Left cardiac atrium (tissue), 4 donors: ENCODE data around the gene SLC35G3. TPM values are rescaled to one million over a fixed set of nuclear protein-coding genes. Genes with fewer than 3 reads are reported as not detected.
"Not testable (repeated sequence)": the region's sequence is repeated elsewhere in the genome, so short reads cannot be mapped to it uniquely, and the experiment has no call there.

Experiments used
- ATAC-seq, 2 donors: fragments of 200-7000 bp; cut with Tn5 transposase; one replicate each; pipeline ENCODE4 v1.9.1; 2020; ENCODE audit warnings: mild to moderate bottlenecking in 2 of 2, moderate library complexity in 2 of 2
- DNase-seq: peaks from one replicate; pipeline ENCODE4 v3.0.0-alpha.2; 2020
- intact Hi-C, 2 donors: fragments of 100-400 bp; cut with DNase I; formaldehyde crosslinking; loops; one replicate each; pipeline versions ENCODE4 v1.14.1 to v1.15.1; 2022 to 2023
- total RNA-seq, 2 donors: library from RNA; stranded (reverse); fragmentation: NEBNext Ultra II Directional; extraction: Animal tissue kit (Norgen Biotek cat#: 25700); gene quantifications; one replicate each; pipeline ENCODE4 v1.2.1, GENCODE V29; 2021
- donor health status: DM: no; HTN: yes; CAD: no.
- donor health status: DM: no; HTN: yes; CAD: no; lungs with severe emphysema.
- donor health status: DM: yes; HTN: yes; CAD: no.
- donor health status: Dilated cardiomyopathy.

SLC35G3 gene
- total RNA-seq, 2 donors from 2014 or later: not detected

GRCh38 chr17:35214192-35214591 lies 20.0 kb upstream of the SLC35G3 start:
- intact Hi-C loops: no loop called here
- DNase-seq: no peak
- peak; percentile 31 to 70 for ATAC-seq

- intact Hi-C loops: no loop called here
- ATAC-seq (no peak), DNase-seq (no peak)
Measured at GRCh38 chr17:35213412-35213940, 19.3 kb upstream of the SLC35G3 start.

DNA sequence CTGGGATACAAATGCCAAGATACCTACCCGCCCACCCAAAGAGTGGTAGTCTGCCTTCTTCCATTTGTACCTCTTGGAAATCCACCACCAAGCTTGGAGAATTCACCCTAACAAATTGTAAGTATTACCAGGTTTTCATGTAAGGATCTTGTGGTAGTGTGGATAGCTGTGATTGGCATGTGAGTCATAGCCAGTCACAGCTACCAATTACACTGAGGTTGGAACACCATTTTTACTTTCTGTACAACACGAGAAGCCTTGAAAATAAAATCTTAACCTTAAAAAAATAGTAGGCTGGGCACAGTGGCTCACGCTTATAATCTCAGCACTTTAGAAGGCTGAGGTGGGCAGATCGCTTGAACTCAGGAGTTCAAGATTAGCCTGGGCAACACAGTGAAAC lies 18.5 kb upstream of the SLC35G3 start:
- DNase-seq (no peak), ATAC-seq (no peak)
- intact Hi-C loops: no loop called here

DNA sequence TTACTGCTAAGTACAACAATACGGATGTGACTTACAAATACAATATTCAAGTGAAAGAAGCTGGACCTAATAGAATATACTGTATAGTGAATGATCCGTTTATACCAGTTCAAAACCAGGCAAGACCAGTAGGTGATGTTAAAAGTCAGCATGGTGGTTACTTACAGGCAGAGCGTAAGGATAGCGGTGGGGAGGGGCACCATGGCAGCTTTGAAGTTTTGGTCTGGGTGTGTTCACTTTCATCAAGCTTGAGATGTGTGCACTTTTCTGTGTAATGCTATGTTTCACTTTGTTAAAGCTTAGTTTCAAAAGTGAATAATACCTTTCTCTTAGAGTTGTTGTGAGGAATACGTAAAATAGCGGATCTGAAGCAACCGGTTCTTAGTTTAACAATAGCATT lies 16.5 kb upstream of the SLC35G3 start:
- ATAC-seq (no peak), DNase-seq (no peak)
- intact Hi-C loops: no loop called here

DNA sequence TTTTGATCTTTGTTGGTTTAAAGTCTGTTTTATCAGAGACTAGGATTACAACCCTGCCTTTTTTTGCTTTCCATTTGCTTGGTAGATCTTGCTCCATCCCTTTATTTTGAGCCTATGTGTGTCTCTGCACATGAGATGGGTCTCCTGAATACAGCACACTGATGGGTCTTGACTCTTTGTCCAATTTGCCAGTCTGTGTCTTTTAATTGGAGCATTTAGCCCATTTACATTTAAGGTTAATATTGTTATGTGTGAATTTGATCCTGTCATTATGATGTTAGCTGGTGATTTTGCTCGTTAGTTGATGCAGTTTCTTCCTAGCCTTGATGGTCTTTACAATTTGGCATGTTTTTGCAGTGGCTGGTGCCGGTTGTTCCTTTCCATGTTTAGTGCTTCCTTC lies 8.4 kb upstream of the SLC35G3 start:
- intact Hi-C loops, ATAC-seq, DNase-seq: not testable (repeated sequence)

GRCh38 chr17:35195062-35195461 lies 869 bp upstream of the SLC35G3 start:
- DNase-seq, ATAC-seq, intact Hi-C loops: not testable (repeated sequence)

GRCh38 chr17:35192708-35193107 lies 1.5 kb downstream of the SLC35G3 start:
- ATAC-seq (no peak), DNase-seq (no peak)
- intact Hi-C loops: no loop called here

DNA sequence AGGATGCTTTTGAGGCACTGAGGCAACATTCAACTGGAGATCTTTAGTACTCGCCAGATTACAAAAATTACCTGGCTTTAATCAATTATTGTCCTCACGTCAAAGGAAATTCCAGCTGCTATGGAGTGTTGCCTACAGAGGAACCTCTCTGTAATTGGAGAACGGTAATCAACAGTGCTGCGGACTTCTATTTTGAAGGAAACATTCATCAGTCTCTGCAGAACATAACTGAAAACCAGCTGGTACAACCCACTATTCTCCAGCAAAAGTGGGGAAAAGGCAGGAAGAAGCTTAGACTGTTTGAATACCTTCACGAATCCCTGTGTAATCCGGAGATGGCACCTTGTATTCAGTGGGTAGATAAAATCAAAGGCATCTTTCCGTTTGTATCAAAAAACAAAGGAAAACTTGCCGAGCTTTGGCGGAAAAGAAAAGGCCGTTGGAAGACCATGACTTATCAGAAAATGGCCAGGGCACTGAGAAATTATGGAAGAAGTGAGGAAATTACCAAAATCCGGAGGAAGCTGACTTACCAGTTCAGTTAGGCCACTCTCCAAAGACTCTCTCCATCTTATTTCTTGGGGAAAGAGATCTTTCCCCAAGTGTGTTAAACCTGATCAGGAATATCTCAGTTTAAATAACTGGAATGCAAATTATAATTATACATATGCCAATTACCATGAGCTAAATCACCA lies 3.0 kb downstream of the SLC35G3 start:
- DNase-seq: no peak
- ATAC-seq: no peak
- intact Hi-C loops: no loop called here

DNA sequence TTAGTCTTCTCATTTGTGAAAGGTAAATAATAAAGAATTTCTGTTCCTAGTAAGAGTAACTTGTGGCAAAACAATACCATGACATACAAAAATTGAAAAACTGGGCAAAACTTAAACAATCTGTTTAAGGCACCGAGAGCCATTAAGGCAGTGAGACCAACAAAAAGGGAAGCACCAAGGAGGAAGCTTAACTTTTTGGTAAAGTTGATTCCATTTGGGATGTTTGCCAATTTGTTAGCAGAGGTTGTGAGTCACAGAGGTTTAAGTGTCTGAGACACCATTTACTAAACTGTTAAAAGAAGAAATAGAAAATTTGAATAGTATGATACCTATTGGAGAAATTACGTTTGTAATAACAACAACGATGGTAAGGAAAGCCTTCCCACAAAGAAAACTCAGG lies 4.9 kb downstream of the SLC35G3 start:
- ATAC-seq (no peak), DNase-seq (no peak)
- intact Hi-C loops: no loop called here

DNA sequence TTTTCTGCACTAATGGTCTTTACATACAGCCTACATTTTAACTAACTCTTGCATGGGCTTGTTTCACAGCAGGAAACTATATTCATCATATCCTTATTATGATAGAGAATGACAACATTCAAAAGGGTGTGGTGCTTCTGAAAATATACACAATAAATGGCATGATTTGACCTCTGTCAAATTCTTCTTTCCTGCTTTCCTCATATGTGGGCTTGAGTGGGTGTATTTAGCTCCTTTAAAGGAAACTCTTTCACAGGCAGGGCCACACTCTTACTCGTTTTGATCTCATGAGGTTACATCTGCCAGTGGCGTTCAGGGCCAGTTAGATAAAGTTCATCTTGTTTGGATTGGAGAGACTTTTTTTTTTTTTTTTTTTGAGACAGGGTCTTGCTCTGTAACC lies 6.1 kb downstream of the SLC35G3 start:
- ATAC-seq (no peak), DNase-seq (no peak)
- intact Hi-C loops: no loop called here

GRCh38 chr17:35187481-35187880 lies 6.7 kb downstream of the SLC35G3 start:
- DNase-seq: no peak
- no peak for ATAC-seq
- intact Hi-C loops: no loop called here

DNA sequence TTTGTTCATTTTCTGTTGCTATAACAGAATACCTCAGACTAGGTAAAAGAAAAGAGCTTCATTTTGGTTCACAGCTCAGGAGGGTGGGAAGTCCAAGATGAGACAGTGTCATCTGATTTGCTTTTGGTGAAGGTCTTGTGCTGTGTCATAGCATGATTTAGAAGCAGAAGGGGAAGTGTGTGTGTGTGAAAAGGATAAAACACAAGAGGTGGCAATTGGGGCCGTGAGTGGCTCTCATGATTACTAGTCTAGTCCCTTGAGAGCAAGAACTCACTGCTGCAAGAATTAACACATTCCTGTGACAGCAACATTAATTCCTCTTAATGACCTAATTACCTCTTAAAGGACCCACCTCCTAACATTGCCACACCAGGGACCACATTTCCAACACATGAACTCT lies 8.3 kb downstream of the SLC35G3 start:
- intact Hi-C loops: no loop called here
- DNase-seq: no peak
- ATAC-seq: no peak

GRCh38 chr17:35184274-35184673 lies 9.9 kb downstream of the SLC35G3 start:
- DNase-seq (no peak), ATAC-seq (no peak)
- intact Hi-C loops: no loop called here

GRCh38 chr17:35183332-35183731 lies 10.9 kb downstream of the SLC35G3 start:
- no peak for ATAC-seq
- intact Hi-C loops: no loop called here
- no peak for DNase-seq

GRCh38 chr17:35179379-35179778 lies 14.8 kb downstream of the SLC35G3 start:
- intact Hi-C loops: loop anchor here in 1 of 2 donors (10.0 kb wide), 1 partner anchor 355 kb away; the partner anchor contains the start of gene SLFN12L
- DNase-seq, ATAC-seq: not testable (repeated sequence)

GRCh38 chr17:35176897-35177296 lies 17.3 kb downstream of the SLC35G3 start:
- intact Hi-C loops: loop anchor here in 1 of 2 donors (10.0 kb wide), 1 partner anchor 358 kb away; the partner anchor contains the start of gene SLFN12L
- no peak for ATAC-seq
- DNase-seq: no peak

GRCh38 chr17:35175638-35176415 lies 18.4 kb downstream of the SLC35G3 start:
- intact Hi-C loops: loop anchor here in 1 of 2 donors (10.0 kb wide), 1 partner anchor 359 kb away; the partner anchor contains the start of gene SLFN12L
- ATAC-seq: no peak
- no peak for DNase-seq

DNA sequence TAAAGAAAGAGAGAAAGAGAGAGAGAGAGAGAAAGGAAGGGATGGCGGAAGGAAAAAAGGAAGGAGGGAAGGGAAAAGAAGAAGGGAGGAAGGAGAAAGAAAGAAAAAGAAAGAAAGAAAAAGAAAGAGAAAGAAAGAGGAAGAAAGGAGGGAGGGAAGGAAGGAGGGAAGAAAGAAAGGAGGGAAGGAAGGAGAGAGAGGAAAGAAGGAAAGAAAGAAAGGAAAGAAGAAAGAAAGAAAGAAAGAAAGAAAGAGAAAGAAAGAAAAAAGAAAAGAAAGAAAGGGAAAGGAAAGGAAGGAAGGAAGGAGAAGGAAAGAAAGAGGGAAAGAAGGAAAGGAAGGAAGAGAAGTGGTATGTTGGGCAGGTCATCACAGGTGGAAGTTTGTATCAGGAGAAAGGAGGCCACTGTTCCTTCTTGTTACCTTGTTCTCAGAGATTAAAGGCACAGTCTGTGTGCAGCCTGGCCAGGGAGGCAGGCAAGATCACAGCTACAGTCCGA lies 19.3 kb downstream of the SLC35G3 start:
- DNase-seq (no peak), ATAC-seq (no peak)
- intact Hi-C loops: loop anchor here (5.0 to 10.0 kb wide), 2 partner anchors 360 to 367 kb away; partner anchors contain the start of gene SLFN12L (in 1 of the 2)

DNA sequence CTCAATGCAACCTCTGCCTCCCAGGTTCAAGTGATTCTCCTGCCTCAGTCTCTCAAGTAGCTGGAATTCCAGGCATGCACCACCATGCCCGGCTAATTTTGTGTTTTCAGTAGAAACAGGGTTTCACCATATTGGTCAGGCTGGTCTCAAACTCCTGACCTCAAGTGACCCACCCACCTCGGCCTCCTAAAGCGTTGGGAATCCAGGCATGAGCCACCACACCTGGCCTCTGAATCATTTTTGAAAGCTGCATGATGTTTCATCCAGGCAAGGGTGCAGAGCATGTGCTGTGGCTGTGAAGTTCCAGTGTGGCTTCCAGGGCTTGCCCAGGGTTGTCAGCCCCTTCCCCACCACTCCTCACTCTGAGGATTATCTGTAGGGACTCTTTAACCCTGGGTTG lies 21.9 kb downstream of the SLC35G3 start:
- not testable (repeated sequence) for ATAC-seq, DNase-seq
- intact Hi-C loops: loop anchor here (5.0 to 10.0 kb wide), 2 partner anchors 362 to 370 kb away; partner anchors contain the start of gene SLFN12L (in 1 of the 2)

DNA sequence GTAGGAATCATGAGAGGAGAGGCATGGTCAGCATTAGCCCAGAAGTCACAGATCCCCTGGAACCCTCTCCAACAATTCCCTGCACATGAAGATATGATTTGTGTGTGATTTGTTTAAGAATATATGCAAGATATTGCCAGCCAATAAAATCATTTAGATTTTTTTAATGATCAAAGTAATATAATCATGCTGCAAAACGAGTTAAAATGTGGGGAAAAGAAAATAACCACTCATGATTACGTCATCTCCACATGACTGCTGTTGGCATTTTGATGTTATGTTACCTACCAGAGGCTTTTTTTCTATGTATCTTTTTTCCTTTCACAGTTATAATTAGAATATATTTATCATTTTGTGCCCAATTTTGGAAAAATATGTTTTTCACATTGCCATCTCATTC lies 22.4 kb downstream of the SLC35G3 start:
- intact Hi-C loops: loop anchor here (5.0 to 10.0 kb wide), 2 partner anchors 363 to 370 kb away; partner anchors contain the start of gene SLFN12L (in 1 of the 2)
- DNase-seq (no peak), ATAC-seq (no peak)
